HEK293T (cell line): ENCODE data around the gene EXOC4.

Experiments used
- CTCF ChIA-PET: fragments of 350-600 bp; formaldehyde crosslinking; extraction: SDS; loops from one replicate; lab custom pipeline; 2021; ENCODE audit warnings: antibody characterized with exemption, inconsistent platforms; lab: Yijun Ruan, JAX
- POLR2A ChIA-PET: fragments of 350-600 bp; formaldehyde crosslinking; extraction: SDS; loops from one replicate; lab custom pipeline; 2020; ENCODE audit warnings: antibody characterized with exemption, inconsistent platforms; lab: Yijun Ruan, JAX
- DNase-seq: peaks from one replicate; pipeline ENCODE4 v3.0.0; 2012; ENCODE audit warnings: mixed read lengths; ENCODE audit errors: extremely low spot score
- ARNT ChIP-seq: fragments of 450-650 bp; IDR thresholded peaks from 2 replicates; pipeline ENCODE4 v1.6.1; 2017; ENCODE audit warnings: mild to moderate bottlenecking
- BHLHE40 ChIP-seq: fragments of 450-650 bp; IDR thresholded peaks from 2 replicates; pipeline ENCODE4 v1.6.1; 2016; ENCODE audit warnings: mild to moderate bottlenecking, moderate library complexity, borderline replicate concordance
- CTBP1 ChIP-seq: fragments of 450-650 bp; IDR thresholded peaks from 2 replicates; pipeline ENCODE4 v1.6.1; 2016; ENCODE audit warnings: borderline replicate concordance
- ELF4 ChIP-seq: fragments of 450-650 bp; IDR thresholded peaks from 2 replicates; pipeline ENCODE4 v1.6.1; 2017; ENCODE audit warnings: antibody characterized with exemption
- FOXA1 ChIP-seq: fragments of 450-650 bp; IDR thresholded peaks from 2 replicates; pipeline ENCODE4 v1.6.1; 2016; ENCODE audit warnings: mild to moderate bottlenecking
- FOXK2 ChIP-seq: fragments of 450-650 bp; IDR thresholded peaks from 2 replicates; pipeline ENCODE4 v1.6.1; 2016; ENCODE audit warnings: mild to moderate bottlenecking
- FOXM1 ChIP-seq: fragments of 450-650 bp; IDR thresholded peaks from 2 replicates; pipeline ENCODE4 v1.6.1; 2017; ENCODE audit warnings: mild to moderate bottlenecking, borderline replicate concordance
- HDGF ChIP-seq: fragments of 450-650 bp; IDR thresholded peaks from 2 replicates; pipeline ENCODE4 v1.6.1; 2017; ENCODE audit warnings: antibody characterized with exemption, borderline replicate concordance
- L3MBTL2 ChIP-seq: fragments of 450-650 bp; conservative IDR thresholded peaks from 2 replicates; pipeline ENCODE4 v1.6.1; 2016; ENCODE audit warnings: mild to moderate bottlenecking
- LEF1 ChIP-seq: fragments of 450-650 bp; IDR thresholded peaks from 2 replicates; pipeline ENCODE4 v1.6.1; 2017; ENCODE audit warnings: mild to moderate bottlenecking, borderline replicate concordance
- NFRKB ChIP-seq: fragments of 450-650 bp; IDR thresholded peaks from 2 replicates; pipeline ENCODE4 v1.6.1; 2016; ENCODE audit warnings: mild to moderate bottlenecking, moderate library complexity
- SP1 ChIP-seq: fragments of 450-650 bp; IDR thresholded peaks from 2 replicates; pipeline ENCODE4 v1.6.1; 2017
- SUZ12 ChIP-seq: fragments of 450-650 bp; IDR thresholded peaks from 2 replicates; pipeline ENCODE4 v1.6.1; 2016; ENCODE audit warnings: mild to moderate bottlenecking
- TARDBP ChIP-seq: fragments of 450-650 bp; IDR thresholded peaks from 2 replicates; pipeline ENCODE4 v1.6.1; 2016
- ZNF384 ChIP-seq: fragments of 450-650 bp; IDR thresholded peaks from 2 replicates; pipeline ENCODE4 v1.6.1; 2016
- TF ChIP-seq, protein P1 (sequence below): fragments of 450-650 bp; IDR thresholded peaks from 2 replicates; pipeline ENCODE4 v1.6.1; 2016

Gene EXOC4

DNA sequence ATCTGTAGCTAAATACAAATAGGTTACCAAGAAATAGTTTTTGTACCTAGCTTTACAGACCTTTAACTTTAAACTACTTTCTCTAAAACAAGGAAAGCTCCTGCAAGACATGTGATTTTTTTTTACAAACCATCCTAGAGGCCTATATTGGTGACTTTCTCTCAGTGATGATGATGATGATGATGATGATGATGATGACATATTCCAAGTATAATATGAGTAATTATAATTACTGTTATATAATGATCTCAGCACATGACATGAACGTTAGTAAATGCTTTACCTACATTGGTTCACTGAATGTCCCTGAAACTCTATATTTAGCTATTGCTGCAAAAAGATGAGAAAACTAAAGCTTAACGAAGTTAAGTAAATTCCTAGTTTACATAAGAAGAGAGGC, 766.4 kb downstream of the EXOC4 start:
- ChIA-PET POLR2A (no interaction called here), CTCF (no interaction called here)

DNA sequence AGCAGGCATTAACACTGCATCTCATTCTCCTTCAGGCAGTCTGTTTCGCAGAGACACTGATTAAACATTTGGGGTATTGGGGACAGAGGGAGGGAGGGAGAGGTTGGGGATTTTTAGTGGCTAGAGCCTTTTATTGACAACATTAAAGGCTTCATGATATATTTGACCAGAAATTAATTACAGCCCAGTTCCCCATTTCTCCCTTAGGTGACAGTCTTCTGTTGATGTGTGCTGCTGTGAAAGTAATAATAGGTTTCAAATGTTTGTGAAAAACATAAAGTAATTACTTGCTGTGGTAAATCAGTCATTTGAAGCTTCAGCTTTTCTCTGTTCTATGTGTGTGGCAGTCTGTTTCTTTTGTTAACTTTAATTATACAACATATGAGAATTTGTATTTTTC, 769.0 kb downstream of the EXOC4 start:
- ChIA-PET CTCF (no interaction called here), POLR2A (no interaction called here)

More for the DNA sequence above, 766.4 kb downstream of the EXOC4 start:
- TF ChIP-seq TARDBP (no peak), FOXK2 (no peak), NFRKB (no peak), SUZ12 (no peak), L3MBTL2 (no peak), SP1 (no peak), LEF1 (no peak), HDGF (no peak), BHLHE40 (no peak), ELF4 (no peak), FOXM1 (no peak), FOXA1 (no peak), ZNF384 (no peak), ARNT (no peak), CTBP1 (no peak)
- TF ChIP-seq, protein P1, sequence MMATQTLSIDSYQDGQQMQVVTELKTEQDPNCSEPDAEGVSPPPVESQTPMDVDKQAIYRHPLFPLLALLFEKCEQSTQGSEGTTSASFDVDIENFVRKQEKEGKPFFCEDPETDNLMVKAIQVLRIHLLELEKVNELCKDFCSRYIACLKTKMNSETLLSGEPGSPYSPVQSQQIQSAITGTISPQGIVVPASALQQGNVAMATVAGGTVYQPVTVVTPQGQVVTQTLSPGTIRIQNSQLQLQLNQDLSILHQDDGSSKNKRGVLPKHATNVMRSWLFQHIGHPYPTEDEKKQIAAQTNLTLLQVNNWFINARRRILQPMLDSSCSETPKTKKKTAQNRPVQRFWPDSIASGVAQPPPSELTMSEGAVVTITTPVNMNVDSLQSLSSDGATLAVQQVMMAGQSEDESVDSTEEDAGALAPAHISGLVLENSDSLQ = no peak
- no peak for DNase-seq

DNA sequence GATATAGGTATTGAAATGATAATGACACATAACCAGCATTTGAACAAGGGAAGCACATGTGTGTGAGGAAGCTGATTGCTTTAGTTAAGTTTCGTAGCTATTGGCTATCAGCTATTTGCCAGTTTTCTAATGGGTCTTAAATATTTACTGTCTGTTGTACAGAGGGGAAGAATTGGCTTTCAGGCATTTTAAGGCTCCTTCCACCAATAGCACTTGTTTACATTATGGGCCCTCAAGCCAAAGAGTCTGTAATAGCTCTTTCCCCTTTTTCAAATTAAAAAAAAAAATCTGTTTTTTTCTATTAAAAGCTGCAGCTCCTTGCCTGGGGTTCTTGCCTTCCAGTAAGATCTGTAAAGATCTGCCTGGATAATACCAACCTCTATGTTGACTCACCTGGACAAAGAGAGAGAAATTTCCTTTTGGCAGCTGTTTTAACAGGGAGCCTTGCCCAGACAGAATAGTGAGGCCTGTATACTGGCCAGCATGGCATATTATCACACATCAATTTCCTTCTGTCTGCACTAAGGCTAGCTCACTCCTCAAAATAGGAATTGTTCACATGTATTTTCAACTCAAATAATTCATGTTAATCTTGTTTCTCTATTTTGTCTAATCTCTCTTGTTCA, 769.5 kb downstream of the EXOC4 start:
- POLR2A ChIA-PET = no interaction called here
- CTCF ChIA-PET = interaction anchor here (0.6 kb wide), 1 partner anchor 12 kb away, joined by 3 read pairs; no protein-coding TSS in a partner anchor
- TF ChIP-seq TARDBP (no peak), CTBP1 (no peak), ZNF384 (no peak), NFRKB (no peak), HDGF (no peak), LEF1 (no peak), SP1 (no peak), BHLHE40 (no peak), FOXA1 (no peak), ELF4 (no peak), FOXM1 (no peak), FOXK2 (no peak)
- TF ChIP-seq, protein P1 = no peak
- no peak for DNase-seq

More for the DNA sequence above, 769.0 kb downstream of the EXOC4 start:
- TF ChIP-seq ZNF384 (no peak), FOXM1 (no peak), TARDBP (no peak), FOXK2 (no peak)
- no peak for DNase-seq

DNA sequence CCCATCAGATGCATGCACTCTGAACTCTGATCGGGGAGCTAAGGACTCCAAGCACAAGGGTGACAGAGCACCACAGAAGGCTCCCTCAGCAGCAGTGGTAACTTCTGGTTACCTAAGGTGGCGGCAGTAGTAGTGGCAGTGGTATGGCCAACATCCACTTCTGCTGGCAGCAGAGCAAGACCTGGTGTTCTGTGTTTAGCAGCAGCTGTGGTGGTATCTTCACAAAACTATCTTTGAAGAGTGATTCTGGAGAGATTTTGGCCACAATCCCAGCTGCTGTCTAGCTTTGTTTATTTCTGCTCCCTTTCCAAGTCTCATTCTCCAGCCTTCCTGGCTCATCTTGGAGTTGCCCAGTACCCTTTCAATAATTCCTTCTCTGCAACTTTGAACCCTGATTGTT, 771.9 kb downstream of the EXOC4 start:
- TF ChIP-seq NFRKB (no peak), HDGF (no peak), L3MBTL2 (no peak), ZNF384 (no peak), SP1 (no peak), FOXM1 (no peak), ELF4 (no peak), FOXK2 (no peak), CTBP1 (no peak), SUZ12 (no peak), TARDBP (no peak), FOXA1 (no peak), BHLHE40 (no peak), ARNT (no peak), LEF1 (no peak)
- TF ChIP-seq, protein P1 = no peak
- DNase-seq = no peak
- CTCF ChIA-PET = interaction anchor here (0.6 kb wide), 1 partner anchor 17 kb away, joined by 3 read pairs; no protein-coding TSS in a partner anchor
- POLR2A ChIA-PET = no interaction called here

DNA sequence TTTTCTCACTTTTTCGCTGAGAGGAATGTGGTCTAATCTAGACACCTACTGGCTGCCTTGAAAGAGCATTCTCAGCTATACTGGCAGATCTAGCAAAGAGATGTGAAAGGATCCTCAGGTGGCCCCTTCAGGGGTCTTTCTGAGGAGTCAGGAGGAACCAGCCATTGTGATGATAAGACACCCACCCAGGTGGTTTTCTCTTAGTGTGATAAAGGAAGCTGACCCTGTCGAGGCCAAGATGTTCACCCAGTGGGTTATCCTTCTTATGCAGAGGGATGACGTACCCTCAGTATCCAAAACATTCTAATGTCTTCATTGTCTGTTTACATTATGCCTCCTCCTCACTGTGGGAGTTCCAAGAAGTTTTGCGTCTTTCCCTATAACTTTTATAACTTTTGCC, 776.0 kb downstream of the EXOC4 start:
- TF ChIP-seq TARDBP (no peak), HDGF (no peak), SP1 (no peak), FOXA1 (no peak), LEF1 (no peak), CTBP1 (no peak), FOXK2 (no peak), FOXM1 (no peak), L3MBTL2 (no peak), SUZ12 (no peak), ARNT (no peak), ZNF384 (no peak), BHLHE40 (no peak), NFRKB (no peak), ELF4 (no peak)
- TF ChIP-seq, protein P1 = no peak
- POLR2A ChIA-PET = no interaction called here
- CTCF ChIA-PET = no interaction called here
- no peak for DNase-seq
